Fibroblast of skin of right quadriceps (primary cell): Measurements from ENCODE around the gene MFSD2B.
"Not testable (repeated sequence)": the region's sequence is repeated elsewhere in the genome, so short reads cannot be mapped to it uniquely, and the experiment has no call there.

Experiments
- DNase-seq: peaks from one replicate; pipeline ENCODE4 v3.0.0-alpha.2; 2013

MFSD2B gene

DNA sequence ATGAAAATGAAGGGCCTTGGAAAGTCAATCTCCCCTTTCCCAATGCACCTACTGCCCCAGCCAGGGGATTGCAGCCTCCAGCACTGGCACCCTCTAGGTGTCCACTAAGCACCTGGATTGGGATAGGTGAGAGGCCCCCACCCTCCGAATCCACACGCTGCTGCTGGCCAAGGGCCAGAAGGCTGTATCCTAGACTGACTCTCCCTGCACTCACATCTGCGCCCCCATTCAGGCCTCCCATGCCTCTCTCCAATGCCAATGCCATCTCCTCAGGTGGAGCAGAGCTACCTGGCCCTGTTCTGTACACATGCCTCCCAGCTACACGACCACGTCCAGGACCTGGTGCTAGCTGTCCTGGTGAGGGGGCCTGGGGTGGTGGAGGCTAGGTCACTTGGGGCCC is 9.8 kb downstream of the MFSD2B start:
- no peak for DNase-seq

- DNase-seq: no peak
These were observed 10.4 kb downstream of the MFSD2B start for GRCh38 chr2:24020244-24020643.

GRCh38 chr2:24021122-24021998 is 11.5 kb downstream of the MFSD2B start:
- DNase-seq: no peak

- DNase-seq: no peak
These were observed 12.6 kb downstream of the MFSD2B start for GRCh38 chr2:24022324-24022974.

DNA sequence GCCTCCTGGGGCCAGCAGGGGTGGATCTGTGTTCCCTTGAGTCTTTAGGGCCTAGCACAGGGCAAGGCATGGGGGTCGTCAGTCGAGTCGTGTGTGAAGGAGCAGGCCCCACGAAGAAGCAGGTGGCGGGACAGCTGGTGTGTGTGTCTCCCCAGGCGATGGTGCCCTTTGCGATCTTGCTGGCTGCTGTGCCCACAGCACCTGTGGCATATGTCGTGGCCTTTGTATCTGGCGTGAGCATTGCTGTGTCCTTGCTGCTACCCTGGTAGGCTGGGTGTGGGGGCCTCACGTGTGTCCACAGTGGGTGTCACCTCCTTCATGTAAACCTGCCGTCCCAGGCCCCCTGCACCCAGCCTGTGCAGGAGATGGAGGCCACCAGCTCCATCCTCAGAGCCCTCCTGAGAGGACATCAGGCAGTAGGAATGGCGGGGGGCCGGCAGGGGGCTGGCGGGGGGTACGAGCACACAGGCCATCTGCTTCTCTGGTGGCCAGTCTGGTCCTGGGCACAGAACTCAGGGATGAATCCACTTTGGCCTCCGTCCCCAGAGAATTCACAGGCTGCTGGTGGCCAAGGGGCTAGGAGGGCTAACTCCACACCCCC is 13.2 kb downstream of the MFSD2B start:
- DNase-seq: no peak

DNA sequence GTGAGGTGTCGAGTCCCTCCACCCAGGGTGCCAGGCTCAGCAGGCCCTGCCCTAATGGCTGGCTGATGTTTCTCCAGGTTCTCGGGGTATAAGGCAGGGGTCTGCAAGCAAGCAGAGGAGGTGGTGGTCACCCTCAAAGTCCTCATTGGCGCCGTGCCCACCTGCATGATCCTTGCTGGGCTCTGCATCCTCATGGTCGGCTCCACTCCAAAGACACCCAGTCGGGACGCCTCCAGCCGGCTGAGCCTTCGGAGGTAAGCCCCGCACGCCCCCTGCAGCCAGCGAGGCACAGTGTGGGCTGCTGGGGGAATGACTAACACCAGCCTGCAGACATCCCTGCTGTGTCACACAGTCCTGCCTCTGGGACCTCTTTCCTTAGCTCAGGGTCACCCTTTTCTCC is 14.1 kb downstream of the MFSD2B start:
- DNase-seq: peak; percentile 17

- no peak for DNase-seq
These were observed 15.2 kb downstream of the MFSD2B start for GRCh38 chr2:24024996-24025663.

DNA sequence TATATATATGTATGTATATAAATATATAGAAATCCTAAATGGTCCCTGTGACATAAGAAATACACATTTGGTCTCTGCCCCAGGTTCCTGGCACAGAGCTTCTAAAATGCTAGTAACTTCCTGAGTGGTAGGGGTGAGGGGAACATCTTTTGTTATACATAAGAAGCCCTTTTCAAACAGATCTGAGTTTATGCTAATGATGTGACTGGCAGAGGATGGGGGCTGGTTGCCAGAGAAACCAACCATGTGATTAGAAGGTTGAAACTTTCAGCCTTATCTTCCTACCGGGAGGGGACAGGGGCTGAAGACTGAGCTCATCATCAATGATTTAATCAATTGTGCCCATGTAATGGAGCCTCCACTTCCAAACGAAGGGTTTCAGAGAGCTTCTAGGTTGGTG is 16.3 kb downstream of the MFSD2B start:
- DNase-seq: no peak

GRCh38 chr2:24038786-24039499 is 29.1 kb downstream of the MFSD2B start:
- no peak for DNase-seq

- DNase-seq: no peak
These were observed 30.6 kb downstream of the MFSD2B start for GRCh38 chr2:24040511-24040910.

GRCh38 chr2:24043133-24043532 is 33.2 kb downstream of the MFSD2B start:
- DNase-seq: not testable (repeated sequence)

- no peak for DNase-seq
These were observed 35.9 kb downstream of the MFSD2B start for GRCh38 chr2:24045511-24046508.

DNA sequence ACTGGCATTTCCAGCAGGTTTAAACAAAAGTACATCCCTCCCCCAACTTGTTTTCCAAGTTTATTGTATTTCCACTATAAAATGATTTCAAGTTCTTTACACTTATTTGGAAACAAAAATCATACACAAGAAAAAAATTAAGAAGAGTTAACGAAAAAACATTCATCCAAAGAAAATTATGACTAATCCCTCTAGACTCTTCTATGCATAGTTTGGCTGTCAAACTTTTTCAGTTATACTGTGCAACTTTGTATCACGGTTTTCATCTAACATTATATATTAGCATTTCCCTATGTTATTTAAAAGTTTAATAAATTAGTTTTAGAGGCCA is 36.7 kb downstream of the MFSD2B start:
- no peak for DNase-seq

- peak; percentile 98 for DNase-seq
These were observed 37.2 kb downstream of the MFSD2B start, which contains the start of gene WDCP for GRCh38 chr2:24046930-24047702. Gene WDCP, minus strand, starts transcription at chr2:24047391. Its CDS starts 7,897 bp downstream, at chr2:24039494.

- DNase-seq: no peak
These were observed 37.8 kb downstream of the MFSD2B start for GRCh38 chr2:24047703-24048033.

DNA sequence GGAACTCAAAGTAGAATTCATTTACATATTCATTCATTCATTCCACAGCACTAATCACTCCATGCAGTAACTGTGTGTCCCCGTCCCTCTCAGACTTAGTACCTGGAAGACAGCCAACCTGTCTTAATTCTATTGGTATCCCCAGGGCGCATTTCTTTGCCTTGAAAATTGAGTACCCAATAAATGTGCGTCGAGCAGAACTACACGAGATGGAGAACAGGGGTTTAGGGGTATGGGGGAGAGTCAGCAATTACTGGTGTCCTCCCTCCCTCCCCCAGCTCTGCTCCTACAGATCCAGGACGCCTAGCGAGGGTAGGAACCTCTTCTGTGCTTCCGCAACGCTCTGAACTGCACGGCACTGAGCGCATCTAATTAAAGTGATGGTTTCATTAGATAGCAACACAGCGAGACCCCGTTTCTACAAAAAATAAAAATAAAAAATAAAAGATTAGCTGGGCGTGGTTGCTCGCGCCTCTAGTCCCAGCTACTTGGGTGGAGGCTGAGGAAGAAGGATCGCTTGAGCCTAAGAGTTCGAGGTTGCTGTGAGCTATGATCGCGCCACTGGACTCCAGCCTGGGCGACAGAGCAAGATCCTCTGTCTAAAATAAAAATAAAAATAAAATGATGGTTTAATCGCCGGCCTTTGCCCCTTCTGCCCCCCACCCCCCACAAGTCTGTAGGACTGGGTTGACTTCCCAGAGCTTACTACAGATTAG is 39.0 kb downstream of the MFSD2B start:
- no peak for DNase-seq

DNA sequence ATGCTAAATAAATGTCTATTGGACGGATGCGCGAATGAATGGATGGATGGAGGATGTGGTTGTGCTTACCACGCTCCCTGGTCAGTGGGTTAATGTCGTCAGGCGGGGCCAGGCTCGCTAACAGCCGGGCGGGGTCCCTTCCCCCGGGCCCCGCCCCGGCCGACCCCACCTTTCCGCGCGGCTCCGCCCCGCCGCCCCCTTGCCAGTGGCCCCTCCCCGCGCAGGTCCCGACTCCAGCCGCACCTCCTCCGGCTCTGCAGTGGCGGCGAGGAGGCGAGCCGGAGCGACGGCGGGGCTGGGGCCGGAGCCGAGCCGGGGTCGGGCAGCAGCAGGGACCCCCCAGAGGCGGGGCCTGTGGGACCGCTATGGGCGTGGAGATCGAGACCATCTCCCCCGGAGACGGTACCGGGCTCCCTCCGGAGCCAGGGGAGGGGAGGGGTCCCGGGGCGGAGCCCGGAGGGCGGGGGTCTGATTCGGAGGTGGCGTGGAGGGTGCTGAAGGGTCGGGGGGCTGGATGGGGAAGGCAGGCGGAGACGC is 39.7 kb downstream of the MFSD2B start, which contains the start of gene FKBP1B:
Gene FKBP1B, plus strand, starts transcription at position 257 of the 537 bp plus-strand sequence. Its CDS starts 109 bp downstream, at position 366.
- peak; percentile 32 for DNase-seq

DNA sequence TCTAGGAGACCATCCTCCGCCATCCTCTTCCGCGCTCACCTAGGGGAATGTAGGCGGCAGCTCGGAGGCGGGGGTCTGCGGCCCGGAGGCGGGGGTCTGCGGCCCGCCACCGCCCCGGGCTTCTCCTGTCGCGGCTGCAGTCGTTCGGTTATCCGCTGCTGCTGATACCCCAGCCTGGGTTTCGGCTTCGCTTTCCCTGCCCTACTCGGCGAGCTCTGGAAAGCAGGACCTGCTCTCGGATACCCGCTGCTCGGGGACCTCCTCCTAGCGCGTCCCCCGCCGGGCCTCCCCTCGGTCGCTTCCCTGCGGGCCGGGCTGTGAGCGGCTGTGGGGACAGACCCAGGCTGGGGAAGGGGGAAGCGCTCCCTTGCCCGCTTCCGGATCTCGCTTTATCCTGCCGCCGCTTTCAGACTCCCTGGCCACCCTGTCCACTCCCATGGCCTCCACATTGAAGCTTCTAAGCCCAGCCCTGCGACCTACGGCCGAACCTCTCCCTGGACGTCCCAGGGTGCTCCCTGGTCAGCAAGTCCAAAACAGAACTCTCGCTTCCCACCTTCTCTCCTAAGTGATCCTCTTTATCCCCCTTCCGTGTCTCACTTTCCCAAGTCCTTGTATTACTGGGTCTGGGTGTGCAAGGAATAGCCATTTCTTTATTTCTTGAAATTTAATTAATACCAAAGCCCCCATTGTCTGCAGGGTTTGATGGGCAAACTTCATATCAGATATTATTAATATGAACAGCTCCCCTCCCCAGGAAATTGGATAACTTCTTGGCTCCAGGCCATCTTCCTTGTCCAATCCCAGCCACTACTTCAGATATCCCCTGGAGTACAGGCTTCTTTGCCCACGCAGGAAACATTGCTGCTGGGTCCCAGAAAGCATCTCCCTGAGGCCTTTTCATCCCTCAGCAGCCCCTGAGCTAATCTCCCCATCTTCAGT is 40.4 kb downstream of the MFSD2B start:
- DNase-seq: no peak
